M059J (cell line): Measurements from ENCODE around the gene DROSHA. TPM values are rescaled to one million over a fixed set of nuclear protein-coding genes. Genes with fewer than 3 reads are reported as not detected.

Experiments used
- DNase-seq: peaks from one replicate; pipeline ENCODE4 v3.0.0-alpha.2; 2012; ENCODE audit warnings: low read depth
- total RNA-seq: library from RNA; depleted of rRNA; stranded (reverse); fragments of >200 nt; shearing (Covaris generic); gene quantifications from 2 replicates; pipeline ENCODE4 v1.2.3, GENCODE V29; 2014

DROSHA gene
- total RNA-seq, 1 experiment from 2014 or later: 54.2 TPM

GRCh38 chr5:31416547-31416946, 115.3 kb downstream of the DROSHA start:
- no peak for DNase-seq

- DNase-seq: no peak
Observed at GRCh38 chr5:31415960-31416359, 115.9 kb downstream of the DROSHA start.

GRCh38 chr5:31415009-31415923, 116.6 kb downstream of the DROSHA start:
- no peak for DNase-seq

- DNase-seq: no peak
Observed at GRCh38 chr5:31413030-31413812, 118.7 kb downstream of the DROSHA start.

- DNase-seq: no peak
Observed at GRCh38 chr5:31412324-31412723, 119.6 kb downstream of the DROSHA start.

- no peak for DNase-seq
Observed at GRCh38 chr5:31410089-31410488, 121.8 kb downstream of the DROSHA start.

- peak; percentile 96 for DNase-seq
Observed at GRCh38 chr5:31408814-31409213, 123.1 kb downstream of the DROSHA start.

GRCh38 chr5:31407921-31408693, 123.8 kb downstream of the DROSHA start:
- DNase-seq: peak; percentile 82

GRCh38 chr5:31404325-31404724, 127.6 kb downstream of the DROSHA start:
- DNase-seq: no peak

- no peak for DNase-seq
Observed at GRCh38 chr5:31401691-31402090, 130.2 kb downstream of the DROSHA start.

- DNase-seq: no peak
Observed at GRCh38 chr5:31397926-31398557, 133.9 kb downstream of the DROSHA start.

- no peak for DNase-seq
Observed at GRCh38 chr5:31396611-31397295, 135.1 kb downstream of the DROSHA start.

- peak; percentile 86 for DNase-seq
Observed at GRCh38 chr5:31395450-31396045, 136.3 kb downstream of the DROSHA start.

- DNase-seq: no peak
Observed at GRCh38 chr5:31393126-31393525, 138.8 kb downstream of the DROSHA start.

- DNase-seq: no peak
Observed at GRCh38 chr5:31392061-31392460, 139.8 kb downstream of the DROSHA start.

GRCh38 chr5:31390256-31390655, 141.6 kb downstream of the DROSHA start:
- DNase-seq: no peak

- peak; percentile 90 for DNase-seq
Observed at GRCh38 chr5:31385774-31386537, 145.9 kb downstream of the DROSHA start.

- peak; percentile 81 for DNase-seq
Observed at GRCh38 chr5:31383734-31384133, 148.2 kb downstream of the DROSHA start.

- no peak for DNase-seq
Observed at GRCh38 chr5:31382051-31382878, 149.6 kb downstream of the DROSHA start.
